ENCODE results near the gene CD34.

CD34 gene

DNA sequence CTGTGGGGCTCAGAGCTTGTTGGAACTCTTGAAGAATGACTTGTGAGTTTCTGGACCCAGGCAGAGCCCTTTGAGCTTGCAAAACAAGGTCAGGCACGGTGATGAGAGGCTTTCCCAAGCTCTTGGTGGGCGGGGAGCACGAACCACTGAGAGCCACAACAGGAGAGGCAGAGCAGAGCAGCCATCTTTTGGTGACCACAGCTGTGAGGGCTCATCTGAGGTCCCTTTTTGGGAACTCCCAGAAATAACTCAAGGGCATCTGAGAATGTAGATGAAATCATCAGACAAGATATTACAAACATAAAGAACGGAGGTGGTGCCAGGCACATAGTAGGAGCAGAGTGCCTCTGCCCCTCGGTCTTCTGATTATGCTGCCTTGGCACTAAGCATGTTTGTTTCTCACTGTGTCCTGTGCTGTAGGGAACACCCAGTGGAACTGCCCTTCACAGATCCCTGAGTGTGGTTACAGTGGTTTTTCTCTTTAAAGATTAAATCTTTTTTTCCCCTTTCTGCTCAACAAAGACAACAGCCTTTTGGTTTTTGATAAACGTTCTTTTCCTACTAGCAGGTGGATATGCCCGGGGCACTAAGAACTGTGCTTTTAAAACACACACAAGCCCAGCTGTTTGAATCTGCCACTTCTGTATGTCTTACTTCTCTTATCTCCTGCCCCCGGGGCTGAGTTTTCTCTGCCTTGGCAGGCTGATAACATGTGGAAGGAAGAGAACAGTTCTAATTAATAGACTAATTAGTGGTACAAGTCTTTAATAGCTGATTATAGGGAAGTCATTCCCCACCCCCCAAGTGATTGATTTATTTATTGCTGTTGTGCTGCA, 37.7 kb downstream of the CD34 start:
- peak; percentile 26 for DNase-seq (ENCODE audit: low read depth)

DNA sequence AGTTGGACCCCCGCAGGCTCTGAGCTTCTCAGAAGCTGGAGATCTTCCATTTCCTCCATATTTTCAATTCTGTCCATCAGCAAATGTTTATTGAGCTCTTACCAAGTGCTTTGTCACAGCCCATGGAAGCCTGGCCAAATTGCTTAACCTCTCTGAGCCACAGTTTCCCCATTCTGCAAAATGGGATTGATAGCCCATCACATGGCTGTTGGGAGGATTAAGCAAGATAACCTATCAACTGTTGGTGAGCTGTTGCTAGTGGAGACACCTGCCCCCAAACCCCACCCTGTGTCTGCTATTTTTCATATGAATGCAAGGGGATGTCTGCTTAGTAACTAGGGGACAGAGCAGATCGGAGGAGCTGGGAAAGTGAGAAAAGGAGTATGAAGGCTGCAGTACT, 38.3 kb downstream of the CD34 start:
- no peak for DNase-seq (ENCODE audit: low read depth)

DNA sequence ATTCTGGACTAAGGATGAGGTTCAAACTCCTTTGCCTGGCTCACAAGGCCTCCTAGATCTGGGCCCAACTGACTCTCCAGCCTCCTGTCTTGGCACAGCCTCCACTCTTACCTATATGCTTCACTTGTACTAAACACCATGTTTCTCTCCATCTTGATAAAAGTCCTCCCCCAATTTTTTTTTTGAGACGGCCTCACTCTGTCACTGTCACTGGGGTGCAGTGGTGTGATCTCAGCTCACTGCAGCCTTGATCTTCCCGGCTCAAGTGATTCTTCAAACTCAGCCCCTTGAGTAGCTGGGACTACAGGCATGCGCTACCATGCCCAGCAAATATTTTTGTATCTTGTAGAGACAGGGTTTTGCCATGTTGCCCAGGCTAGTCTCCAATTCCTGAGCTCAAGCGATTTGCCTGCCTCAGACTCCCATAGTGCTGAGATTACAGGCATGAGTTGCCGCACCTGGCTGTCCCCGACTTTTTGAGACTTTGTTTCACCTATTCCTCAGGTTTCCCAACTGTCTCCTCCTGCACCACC, 39.7 kb downstream of the CD34 start:
- DNase-seq (ENCODE audit: low read depth): no peak

DNA sequence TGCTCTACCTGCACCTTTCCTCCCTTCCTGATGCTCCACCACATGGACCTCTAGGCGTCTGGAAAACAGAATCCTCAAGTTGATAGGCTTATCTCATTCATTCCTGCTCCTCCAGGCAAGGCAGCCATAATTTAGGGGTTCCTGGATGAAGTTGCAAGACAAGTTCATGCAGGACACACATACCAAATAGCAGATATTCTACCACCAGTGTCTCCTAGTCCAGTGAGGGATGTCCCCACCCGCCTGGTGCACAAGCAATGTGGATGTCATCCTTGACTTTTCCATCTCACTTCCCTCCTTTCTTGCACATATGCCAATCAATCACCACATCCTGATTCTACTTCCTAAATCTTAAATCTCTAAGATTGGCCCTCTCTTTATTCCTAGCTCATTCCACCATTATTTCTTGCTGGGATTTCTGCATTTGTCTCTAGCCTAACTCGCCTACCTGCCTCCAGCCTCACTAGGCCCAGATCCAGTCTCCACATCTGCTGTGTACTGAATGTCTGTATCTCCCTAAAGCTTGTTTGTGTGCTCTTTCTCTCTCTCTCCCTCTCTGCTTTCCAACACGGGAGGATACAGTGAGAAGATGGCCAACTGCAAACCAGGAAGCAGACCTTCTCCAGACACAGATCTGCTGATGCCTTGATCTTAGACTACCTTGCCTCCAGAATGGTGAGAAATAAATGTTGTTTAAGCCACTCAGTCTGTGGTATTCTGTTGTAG, 40.5 kb downstream of the CD34 start:
- no peak for DNase-seq (ENCODE audit: low read depth)

DNA sequence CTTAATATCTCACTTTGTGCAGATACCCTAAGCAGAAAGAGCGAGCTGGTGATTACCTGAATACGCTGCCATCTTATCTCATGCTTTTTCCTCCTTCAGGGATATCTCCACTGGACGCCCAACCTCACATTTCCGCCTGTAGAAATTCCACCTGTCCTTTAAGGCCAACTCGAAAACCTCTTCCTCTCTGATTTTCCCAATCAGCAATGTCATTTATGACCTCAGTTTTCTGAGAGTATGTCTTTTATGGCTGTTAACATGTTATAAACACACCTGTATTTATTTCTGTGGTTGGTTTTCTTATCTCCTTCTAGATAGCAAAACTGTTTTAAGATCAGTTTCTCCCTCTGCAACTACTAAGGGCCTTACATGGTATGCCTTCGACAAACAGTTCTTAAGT, 41.1 kb downstream of the CD34 start:
- DNase-seq (ENCODE audit: low read depth): no peak

DNA sequence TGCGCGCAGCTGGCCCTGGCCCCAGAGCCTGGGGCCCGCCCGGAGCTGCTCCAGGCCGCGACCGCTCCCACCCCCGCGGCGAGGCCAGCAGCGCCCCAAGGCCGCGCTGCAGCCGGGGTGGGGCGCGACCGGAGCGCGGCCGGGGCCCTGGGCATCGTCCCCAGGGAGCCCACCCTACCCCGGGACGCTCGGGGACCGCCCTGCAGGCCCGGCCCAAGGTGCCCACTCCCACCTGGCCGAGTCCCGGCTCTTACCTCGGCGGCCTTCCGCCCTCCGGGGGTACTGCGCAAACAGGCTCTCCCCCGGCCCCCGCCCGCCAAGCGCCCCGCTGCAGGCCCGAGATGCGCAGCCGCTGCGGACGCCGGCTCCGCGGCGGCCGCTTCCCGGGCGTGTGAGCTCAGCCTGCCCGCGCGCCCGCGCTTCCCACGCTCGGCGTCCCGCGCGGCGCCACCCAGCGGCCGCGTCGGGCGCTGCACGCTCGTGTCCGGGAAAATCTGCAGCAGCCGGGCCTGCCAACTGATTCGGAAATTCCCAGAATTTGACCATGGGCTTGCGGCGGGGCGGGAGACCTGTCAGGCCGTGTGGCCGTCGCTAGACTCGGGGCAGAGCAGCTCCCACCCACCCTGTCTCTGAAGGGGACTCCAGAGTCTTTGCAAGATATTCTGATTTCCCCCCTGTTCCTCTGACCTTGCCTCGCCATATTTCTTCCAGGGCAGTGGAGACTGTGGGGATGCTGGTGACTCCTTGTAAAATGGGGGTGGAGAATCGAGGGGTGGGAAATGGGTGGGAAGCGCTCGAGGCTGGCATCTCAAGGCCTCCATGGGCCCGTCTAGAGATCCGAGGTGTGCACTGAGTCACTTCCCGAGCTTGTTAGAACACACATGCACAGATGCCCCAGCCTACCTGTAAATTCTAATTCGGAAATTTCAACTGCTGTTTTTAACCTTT, 41.9 kb downstream of the CD34 start:
- peak; percentile 54 for DNase-seq (ENCODE audit: low read depth)

DNA sequence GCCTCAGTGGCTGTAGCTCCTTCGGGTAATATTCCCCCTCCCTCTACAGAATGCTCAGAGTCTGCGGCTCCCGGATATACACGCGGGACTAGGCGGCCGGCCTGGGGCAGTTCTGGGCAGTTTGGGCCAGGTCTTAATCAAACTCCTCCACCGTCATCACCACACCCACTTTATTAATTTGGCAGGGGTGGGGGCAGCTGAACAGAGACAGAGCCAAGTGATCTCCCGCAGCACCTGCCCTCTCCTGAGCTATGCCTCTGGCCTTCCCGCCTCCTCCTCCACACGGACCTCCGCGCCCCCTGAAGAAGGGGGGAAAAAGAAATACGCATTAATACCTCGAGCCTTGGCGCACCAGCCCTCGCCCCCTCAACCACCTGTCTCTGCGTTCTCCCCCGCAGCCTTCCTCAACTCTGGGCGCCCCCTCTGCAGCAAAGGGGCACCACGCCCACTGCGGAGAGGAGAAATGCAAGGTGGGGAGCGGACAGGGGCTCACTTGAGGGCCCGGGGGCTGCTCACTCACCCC, 42.6 kb downstream of the CD34 start:
- no peak for DNase-seq (ENCODE audit: low read depth)

DNA sequence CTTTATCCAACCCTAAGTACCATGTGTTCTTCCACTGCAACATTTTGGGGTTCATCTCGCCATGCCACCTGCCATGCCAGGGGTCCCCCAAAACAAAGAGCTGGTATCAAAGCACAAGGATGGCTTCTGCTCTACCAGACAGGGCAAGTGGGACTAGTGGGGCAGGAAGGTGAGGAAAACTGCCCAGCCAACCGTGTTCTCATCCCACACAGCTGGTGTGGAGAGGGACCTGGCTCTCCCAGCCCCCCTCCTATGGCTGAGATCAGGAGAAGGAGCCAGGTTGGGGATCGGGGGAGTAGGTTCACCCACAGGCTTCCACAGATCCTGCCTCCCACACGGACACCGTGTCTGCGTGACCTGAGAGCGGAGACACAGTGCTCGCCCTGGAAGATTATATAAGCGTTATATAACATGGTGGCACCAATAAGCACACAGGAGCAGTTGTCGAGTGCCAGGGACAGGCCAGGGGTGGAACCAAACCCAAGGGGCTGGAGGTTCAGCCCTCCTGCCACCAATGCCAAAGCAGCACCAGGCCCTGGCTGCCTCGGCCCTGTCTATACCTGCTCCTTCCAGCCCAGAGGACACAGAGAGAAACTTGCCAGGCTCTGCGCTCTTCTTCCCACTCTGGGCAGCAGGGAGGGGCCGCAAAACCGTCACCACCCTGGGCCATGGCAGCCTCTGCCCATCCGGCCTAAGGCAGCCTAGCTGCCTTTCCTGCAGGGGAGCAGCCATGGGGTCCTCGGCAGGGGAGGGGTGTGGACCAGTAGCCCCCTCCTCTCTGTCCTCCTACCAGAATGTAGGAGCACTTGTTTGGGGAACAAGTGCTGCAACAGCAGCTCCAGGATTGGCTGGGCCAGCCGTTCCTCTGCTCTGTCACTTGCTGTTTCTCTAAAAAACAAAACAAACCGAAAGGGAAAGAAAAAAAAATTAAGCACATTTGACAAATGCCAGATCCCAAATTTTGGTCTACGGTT, 43.5 kb downstream of the CD34 start:
- DNase-seq (ENCODE audit: low read depth): no peak

DNA sequence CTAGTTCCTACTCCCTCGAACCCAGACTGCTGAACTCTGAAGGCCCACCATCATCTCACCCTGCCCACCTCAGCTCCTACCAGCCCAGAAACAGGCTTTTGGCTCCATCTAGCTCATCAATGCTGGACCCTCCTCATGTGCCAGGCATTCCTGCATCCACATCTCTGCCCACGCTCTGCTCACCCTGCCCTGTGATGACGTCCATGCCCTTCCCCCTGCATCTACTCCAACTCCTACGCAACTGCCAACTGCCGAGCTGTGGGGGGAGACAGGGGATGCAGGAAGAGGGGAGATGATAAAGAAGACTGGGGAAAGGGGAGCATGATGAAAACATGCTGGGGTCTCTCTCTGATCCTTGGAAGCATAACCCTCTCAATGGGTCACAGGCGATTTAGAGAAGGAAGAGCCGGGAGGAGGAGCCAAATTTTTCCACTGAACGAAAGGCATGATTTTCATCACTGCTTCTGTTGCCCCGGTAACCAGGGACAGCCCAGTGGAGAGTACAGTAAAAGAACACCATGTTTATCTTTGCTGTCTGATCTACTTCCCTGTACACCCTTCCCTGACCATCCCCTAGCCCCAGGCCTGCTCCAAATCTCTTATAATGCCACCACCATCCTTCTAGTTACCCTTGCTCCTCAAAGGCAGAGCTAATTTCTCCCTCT, 44.3 kb downstream of the CD34 start:
- no peak for DNase-seq (ENCODE audit: low read depth)

DNA sequence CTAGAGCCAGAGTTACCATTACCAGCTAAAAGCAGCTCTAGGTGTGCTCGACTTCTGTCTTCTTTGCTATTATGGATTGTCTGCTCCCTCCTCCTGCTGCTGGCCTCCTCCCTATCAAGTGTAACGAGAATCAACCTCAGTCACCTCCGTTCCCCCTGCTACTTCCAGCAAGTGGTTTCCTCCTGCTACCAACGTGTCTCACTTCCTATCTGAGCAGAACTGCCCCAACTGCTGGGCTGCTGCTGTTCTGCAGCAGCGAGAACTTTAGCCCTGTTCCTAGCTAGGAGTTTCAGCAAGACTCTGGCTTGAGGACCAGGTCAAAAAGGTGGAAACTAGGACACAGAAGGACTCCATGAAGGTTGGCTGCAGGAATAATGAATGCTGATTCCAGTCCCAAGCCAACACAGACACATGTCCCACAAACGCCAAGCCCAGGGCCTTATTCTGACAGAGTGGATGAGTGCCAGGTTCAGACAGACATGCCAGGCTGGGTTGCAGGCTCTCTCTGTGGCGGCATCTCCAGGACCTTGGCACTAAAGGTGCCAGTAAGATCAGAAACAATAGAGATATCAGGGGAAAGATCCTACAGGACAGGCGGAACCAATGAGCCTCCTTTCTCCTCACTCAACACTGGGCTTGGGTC, 46.9 kb downstream of the CD34 start:
- DNase-seq (ENCODE audit: low read depth): no peak

DNA sequence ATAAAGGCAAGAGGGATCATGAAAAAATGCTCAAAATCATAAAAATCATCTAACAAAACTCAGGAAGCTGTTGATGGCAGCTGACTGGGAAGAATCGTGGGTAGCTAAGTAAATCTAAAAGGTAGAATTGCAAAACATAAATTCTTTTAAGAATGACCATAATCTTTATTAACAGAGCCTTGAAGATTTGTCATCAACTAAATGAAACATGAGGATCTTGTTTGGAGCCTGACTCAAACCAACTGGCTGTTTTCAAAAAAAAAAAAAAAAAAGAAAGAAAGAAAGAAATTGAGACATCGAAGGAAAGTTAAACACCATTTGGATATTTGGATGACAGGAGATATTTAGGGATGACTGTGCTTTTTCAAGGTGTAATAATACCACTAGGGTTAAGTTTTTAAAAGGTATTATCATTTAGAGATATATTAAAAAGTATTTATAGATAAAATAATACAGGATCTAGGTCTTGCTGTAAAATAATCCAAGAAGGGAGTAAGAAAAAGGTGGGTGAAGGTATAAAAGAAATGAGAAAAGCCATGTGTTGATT, 48.6 kb downstream of the CD34 start:
- DNase-seq (ENCODE audit: low read depth): no peak

DNA sequence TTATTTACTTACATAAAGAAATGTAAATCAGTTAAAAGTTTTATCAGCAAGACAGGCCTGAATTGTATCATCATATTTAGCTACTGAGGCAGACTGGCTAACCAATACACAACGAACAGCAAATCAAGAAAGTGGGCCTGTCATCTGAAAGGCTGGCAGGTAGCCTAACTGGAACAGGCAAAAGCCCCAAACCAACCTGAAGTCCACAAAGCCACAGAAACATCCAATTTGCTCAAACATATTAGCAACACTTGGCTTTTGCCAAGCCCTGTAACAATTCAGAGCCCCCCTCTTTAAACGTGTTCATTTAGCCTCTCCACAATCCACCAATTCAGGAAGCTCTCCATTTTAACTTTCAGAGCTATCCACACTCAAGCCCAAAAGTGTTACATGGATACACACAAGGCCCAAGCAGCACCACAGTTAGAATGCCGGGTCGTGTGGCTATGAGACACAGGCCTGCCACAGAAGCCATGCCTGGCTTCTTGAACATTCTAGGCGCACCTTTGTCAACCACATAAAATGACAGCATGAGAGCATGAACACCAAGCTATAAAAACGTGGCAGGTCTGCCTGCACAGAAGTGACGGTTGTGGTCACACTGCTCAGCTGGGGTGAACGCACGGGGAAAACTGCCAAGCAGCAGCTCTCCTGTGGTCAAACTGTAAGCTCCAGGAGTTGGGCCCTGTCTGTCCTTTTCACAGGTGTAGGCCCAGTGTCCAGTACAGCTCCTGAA, 49.3 kb downstream of the CD34 start:
- no peak for DNase-seq (ENCODE audit: low read depth)

DNA sequence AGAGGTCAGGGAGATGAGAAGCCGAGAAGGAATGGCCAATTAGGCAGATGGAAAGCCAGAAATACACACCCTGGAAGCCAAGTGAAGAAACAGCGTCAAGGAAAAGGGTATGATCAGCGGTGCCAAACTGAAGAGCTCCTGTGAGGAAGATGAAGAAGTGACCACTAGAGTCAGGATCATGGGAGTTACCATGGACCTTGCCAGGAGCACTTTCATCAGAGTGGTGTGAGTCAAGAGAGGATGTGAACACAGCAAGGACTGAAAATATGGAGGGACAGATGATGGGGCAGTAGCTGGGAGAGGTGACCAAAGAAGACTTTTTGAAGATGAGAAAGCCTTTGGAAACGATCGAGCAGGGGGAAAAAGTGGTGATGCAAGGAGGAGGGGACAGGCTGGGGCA, 50.4 kb downstream of the CD34 start:
- DNase-seq (ENCODE audit: low read depth): no peak

DNA sequence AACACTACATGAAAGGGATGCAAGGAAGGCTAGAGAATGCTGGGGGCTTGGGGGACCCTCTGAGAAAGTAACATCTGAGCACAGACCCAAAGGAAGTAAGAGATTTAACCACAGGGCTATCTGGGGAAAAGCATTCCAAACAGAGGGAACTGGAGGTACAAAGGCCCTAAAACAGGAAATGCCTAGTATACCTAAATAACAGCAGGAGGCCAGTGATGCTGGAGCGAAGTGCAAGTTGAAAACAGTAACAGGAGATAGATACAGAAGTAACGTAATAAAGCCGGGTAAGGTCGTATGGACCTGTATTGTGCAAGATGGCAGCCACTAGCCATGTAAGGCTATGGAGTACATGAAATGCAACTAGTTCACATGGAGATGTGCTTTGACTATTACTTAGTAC, 52.1 kb downstream of the CD34 start:
- DNase-seq (ENCODE audit: low read depth): no peak

DNA sequence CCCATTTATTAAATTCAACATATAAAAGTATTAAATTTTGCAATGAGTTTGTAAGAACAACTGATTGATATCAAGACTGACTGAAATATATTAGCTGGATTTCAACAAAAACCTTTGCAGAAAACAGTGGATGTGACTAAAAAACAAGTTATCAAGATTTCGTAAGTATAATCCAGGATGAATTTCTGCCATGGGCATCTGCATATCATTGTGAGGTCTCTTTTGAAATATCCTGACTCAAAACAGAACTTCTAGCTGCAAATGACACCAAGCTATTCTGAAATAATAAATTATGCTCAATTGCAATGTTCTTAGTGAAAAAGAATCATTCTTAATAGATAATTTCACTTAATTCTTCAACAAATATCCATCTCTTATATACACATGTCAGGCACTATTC, 52.6 kb downstream of the CD34 start:
- no peak for DNase-seq (ENCODE audit: low read depth)

DNA sequence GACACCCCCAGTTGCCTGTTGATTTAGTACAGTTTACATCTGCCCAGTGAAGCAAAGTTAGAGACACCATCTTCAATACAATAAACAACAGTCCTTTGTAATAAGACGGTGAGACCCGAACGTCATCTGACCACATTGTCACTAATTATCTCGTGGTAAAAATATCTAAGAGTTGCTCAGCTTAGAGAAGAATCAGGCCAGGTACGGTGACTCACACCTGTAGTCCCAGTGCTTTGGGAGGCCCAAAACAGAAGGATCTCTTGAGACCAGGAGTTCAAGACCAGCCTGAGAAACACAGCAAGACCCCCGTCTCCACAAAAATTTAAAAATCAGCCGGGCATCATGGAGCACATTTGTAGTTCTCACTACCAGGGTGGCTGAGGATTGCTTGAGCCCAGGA, 53.5 kb downstream of the CD34 start:
- no peak for DNase-seq (ENCODE audit: low read depth)

DNA sequence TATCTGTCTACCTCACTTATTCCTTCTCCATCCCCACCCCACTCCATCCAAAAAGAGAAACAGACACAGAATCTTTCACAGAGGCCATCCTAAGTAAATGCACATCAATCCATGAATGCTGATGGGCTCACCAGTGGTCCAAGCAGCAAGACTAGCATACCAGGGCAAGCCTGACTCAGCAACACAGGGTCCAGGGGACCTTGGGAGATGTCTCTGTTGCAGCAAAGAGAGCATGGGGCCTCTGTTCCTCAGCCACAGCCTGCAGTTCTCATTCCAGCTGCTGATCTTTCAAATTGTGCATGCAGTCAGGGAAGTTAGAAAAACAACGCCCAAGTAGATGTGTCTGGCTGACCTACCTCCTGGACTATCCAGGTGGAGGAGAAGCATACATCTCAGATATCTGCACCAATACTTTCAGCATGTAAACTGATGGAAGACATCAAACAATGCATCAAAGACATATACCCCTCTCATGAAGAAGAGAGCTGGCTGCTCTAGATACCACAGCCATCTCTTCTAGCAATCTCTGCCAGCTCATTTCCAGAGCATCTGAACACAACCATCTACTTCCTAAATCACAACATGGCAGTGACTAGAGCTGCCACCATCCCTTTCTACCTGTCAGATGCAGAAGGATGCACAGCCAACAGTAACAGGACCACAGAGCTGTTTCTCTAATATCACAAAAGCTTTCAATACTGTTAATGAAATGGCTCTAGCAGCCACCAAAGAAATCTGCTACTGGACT, 54.5 kb downstream of the CD34 start:
- no peak for DNase-seq (ENCODE audit: low read depth)

DNA sequence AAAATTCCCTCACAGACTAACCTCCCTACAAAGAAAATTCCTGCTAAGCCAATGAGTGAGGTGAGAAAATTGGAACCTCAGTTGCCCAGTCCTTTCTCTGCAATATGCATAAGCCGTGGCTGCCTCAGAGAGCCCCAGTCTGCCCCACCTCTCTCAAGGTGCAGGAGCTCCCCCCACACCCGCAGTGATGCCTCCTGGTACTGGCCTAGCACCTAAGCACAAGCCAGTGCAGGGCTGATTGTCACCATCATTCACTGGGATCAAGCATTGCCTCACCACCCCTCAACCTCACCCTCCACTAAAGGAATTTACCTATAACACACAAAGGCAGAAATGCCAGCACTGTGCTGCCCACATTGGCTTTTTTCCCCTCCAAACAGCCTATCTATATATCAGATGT, 56.9 kb downstream of the CD34 start:
- no peak for DNase-seq (ENCODE audit: low read depth)
